ENCODE data around the gene LAMA3. TPM values are rescaled to one million over a fixed set of nuclear protein-coding genes. Genes with fewer than 3 reads are reported as not detected.

Gene LAMA3
- total RNA-seq, 1 experiment from 2014 or later: 5.6 TPM

DNA sequence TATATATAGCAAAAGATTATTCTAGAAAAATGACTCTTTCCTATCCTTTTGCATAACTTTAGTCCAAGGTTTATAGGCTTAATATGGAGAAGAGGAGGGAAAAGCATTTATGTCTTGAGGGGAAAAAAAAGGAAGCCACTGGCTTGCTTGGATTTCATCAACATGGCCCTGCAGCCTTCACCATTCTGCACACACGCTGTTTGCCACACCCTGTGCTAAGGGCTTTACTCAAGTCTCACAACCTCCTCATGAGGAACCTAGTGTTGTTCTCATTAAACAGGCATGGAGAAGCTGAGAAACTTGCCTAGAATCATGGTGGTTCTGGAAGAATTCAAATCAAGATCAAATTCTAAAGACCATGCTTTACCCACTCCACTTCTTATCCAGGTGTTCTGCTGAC is 208.0 kb downstream of the LAMA3 start:
- Histone ChIP-seq H3K4me1 (ENCODE audit: control insufficient read depth in 1 of 2, insufficient read depth in 2 of 2, low read length in 2 of 2) (no peaks in the 10 kb centered on the region), H3K9me3 (ENCODE audit: control insufficient read depth in 1 of 2, insufficient read depth in 1 of 2, low read depth in 1 of 2, low read length in 2 of 2) (no peaks in the 10 kb centered on the region), H3K9ac (ENCODE audit: low read length) (no peak overlapping the region), H3K9me2 (ENCODE audit: insufficient read depth) (no peaks in the 10 kb centered on the region), H3K36me3 (ENCODE audit: control insufficient read depth in 1 of 2, insufficient read depth in 2 of 2, low read length in 2 of 2) (no peaks in the 10 kb centered on the region), H3K27me3 (ENCODE audit: insufficient read depth, low read length) (no peaks in the 10 kb centered on the region), H2AFZ (ENCODE audit: low read depth, low read length, poor library complexity, severe bottlenecking) (no peak overlapping the region), H3K27ac (ENCODE audit: low read depth, low read length) (no peak overlapping the region), H4K20me1 (ENCODE audit: insufficient read depth) (no peaks in the 10 kb centered on the region), H3K4me2 (ENCODE audit: low read length) (no peak overlapping the region), H3K79me2 (ENCODE audit: insufficient read depth, low read length) (no peaks in the 10 kb centered on the region), H3K4me3 (replicated peaks in 1 of 2; ENCODE audit: low read depth in 1 of 2, low read length in 2 of 2) (no peak overlapping the region)
- no TSS peak for BruUV-seq (replicated peaks)
- TF ChIP-seq REST (IDR thresholded peaks at IDR 0.05; ENCODE audit: low read depth) (no peak), EZH2phosphoT487 (IDR thresholded peaks at IDR 0.05; ENCODE audit: borderline replicate concordance) (no peak), ZFX (IDR thresholded peaks at IDR 0.05) (no peak), SRF (IDR thresholded peaks at IDR 0.05; ENCODE audit: low read depth) (no peak), ZNF274 (IDR thresholded peaks at IDR 0.05; ENCODE audit: low read depth, low read length) (no peak), TCF7L2 (IDR thresholded peaks at IDR 0.05; ENCODE audit: borderline replicate concordance, extremely low read depth, insufficient read depth, insufficient read length) (no peak), EZH2 (IDR thresholded peaks at IDR 0.05) (no peak), RAD21 (IDR thresholded peaks at IDR 0.05; ENCODE audit: low read depth) (no peak), ZBTB33 (IDR thresholded peaks at IDR 0.05; ENCODE audit: extremely low read depth, insufficient replicate concordance, low read length) (no peak), POLR2AphosphoS5 (IDR thresholded peaks at IDR 0.05; ENCODE audit: low read depth, low read length) (no peak), JUND (IDR thresholded peaks at IDR 0.05) (no peak), ELF1 (IDR thresholded peaks at IDR 0.05; ENCODE audit: borderline replicate concordance, low read depth) (no peak), YY1 (IDR thresholded peaks at IDR 0.05; ENCODE audit: extremely low read depth, insufficient replicate concordance, low read depth, low read length) (no peak), POLR2A (IDR thresholded peaks at IDR 0.05; ENCODE audit: borderline replicate concordance, extremely low read depth, insufficient read depth, insufficient read length) (no peak), CEBPB (IDR thresholded peaks at IDR 0.05; ENCODE audit: low read depth) (no peak)
- TF ChIP-seq, protein P1, sequence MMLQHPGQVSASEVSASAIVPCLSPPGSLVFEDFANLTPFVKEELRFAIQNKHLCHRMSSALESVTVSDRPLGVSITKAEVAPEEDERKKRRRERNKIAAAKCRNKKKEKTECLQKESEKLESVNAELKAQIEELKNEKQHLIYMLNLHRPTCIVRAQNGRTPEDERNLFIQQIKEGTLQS (IDR thresholded peaks at IDR 0.05): no peak
- TF ChIP-seq, protein P2, sequence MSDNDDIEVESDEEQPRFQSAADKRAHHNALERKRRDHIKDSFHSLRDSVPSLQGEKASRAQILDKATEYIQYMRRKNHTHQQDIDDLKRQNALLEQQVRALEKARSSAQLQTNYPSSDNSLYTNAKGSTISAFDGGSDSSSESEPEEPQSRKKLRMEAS (IDR thresholded peaks at IDR 0.05): no peak
- intact Hi-C loops (cut with micrococcal nuclease): no loop called here
- ChIA-PET RAD21 (ENCODE audit: low non-redundant PET in 1 of 2, low total read pairs in 2 of 2, uncharacterized antibody in 2 of 2, unreplicated experiment in 2 of 2) (no interaction called here), CTCF (no interaction called here), POLR2A (no interaction called here)
- ATAC-seq (no peak), DNase-seq (ENCODE audit: low read depth, low spot score) (no peak)

Data from HCT116 (cell line).